Stimulated activated CD4-positive, alpha-beta T cell treated with anti-CD3 and anti-CD28 coated beads, Interleukin-2, amount 100 ng/mL, for 48 hours (primary cell): ENCODE results near the gene SRGAP2C.
"Not testable (repeated sequence)": the region's sequence is repeated elsewhere in the genome, so short reads cannot be mapped to it uniquely, and the experiment has no call there.

Experiments used
- DNase-seq, 2 donors: peaks; one replicate each; pipeline ENCODE4 v3.0.0-alpha.2; 2020

SRGAP2C gene

DNA sequence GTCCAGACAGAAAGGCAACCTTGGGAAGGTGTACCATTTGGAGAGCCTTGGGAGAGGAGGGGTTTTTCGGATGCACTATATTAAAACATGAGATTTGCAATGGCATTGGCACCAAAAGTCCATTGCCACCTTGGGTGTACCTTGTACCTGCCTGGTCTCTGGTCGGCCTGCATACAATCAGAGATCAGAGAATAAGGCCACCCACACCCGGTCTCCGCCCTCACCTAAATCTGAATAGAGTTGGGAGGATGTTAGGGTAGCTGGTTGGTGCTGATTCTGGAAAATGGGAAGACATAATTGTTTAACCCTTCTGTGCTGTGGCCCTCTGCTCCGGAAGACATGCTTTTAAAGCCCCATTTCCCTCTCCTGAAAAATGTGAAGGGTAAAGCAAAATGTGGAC, 3.1 kb downstream of the SRGAP2C start:
- DNase-seq: not testable (repeated sequence)

DNA sequence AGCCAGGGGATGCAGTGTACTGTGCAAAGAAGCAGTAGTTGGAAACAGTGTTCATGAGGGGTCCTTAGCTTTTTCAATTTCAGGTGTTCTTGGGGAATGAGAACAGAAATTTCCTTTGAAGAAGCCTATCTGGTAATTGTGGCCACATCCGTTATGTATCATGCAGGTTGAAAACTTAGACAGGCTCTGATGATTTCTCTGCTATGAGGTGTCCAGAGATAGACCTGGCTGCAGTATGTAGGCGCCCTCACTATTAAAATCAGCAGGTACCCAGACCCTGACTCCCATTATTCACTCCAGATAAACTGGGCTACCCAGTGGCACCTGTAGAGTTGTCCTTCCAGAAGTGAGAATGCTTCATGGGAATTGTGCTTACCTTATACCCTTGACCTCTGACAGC, 7.7 kb downstream of the SRGAP2C start:
- not testable (repeated sequence) for DNase-seq

DNA sequence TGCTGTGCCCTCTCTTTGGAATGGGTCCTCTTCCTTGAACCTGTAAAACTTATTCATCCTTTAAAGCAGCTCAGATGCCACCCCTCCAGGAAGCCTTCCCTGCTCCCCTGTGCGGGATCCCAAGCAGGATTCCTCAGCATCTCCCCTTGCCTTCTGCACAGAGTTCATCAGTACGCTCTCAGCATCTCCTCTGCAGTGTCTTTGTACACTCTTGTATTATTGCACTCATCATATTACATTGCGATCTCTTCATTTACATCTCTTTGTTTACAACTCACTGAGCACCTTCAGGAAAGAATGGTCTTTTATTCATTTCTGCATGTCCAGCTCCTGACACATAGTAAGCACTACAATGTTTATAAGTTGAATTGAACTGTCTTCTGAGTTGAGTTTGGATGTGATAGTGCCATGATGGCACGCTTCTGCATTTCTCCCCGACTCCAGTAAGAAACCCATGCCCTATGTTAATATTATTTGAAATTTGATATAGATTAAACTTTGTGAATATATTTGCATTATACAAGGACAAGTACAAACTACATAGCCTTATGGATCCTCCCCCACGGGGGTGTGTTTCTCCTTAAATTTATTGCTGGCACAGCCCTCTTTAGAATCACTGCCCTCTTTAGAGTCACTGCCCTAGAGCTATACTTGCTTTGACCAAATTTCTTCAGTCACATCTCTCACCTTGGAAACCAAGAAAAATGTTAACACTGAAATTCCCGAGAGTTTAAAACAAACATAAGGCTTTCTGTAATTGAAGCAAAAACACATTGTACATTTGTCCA, 12.5 kb downstream of the SRGAP2C start:
- not testable (repeated sequence) for DNase-seq

DNA sequence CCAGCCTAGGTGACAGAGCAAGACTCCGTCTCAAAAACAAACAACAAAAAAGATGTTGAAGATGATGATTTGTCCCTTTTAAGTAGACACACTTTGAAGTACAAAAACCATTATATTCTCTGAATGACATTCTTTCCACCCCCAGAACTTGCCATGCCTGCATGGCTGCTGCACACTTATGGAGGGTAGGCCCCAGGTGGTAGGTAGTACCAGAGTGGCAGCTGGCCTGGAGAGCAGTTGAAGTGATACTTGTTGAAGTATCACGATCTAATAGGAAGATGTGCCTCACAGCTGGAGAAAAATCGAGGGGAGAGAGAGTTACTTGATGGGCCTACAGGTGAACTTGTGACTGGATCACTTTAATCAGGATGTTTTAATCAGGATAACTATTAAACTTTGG, 15.0 kb downstream of the SRGAP2C start:
- not testable (repeated sequence) for DNase-seq

DNA sequence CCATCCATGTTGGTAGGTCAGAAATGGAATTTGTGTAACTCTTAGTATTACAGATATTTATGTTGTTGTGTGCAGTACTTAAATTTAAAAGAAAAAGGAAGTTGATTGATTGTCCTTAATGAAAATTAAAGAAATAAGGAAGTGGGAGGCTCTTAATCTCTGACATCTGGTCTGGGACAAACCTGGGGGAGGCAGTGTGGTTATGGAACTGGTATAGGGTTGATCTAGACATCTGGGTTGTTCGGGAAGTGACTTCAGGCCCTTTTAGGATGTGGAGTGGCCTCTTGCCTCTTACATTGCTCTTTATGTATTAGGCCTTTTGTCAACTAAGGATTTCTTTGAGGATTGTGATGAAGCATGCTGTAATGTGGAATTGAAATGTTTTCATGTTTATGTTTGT, 15.5 kb downstream of the SRGAP2C start:
- not testable (repeated sequence) for DNase-seq

DNA sequence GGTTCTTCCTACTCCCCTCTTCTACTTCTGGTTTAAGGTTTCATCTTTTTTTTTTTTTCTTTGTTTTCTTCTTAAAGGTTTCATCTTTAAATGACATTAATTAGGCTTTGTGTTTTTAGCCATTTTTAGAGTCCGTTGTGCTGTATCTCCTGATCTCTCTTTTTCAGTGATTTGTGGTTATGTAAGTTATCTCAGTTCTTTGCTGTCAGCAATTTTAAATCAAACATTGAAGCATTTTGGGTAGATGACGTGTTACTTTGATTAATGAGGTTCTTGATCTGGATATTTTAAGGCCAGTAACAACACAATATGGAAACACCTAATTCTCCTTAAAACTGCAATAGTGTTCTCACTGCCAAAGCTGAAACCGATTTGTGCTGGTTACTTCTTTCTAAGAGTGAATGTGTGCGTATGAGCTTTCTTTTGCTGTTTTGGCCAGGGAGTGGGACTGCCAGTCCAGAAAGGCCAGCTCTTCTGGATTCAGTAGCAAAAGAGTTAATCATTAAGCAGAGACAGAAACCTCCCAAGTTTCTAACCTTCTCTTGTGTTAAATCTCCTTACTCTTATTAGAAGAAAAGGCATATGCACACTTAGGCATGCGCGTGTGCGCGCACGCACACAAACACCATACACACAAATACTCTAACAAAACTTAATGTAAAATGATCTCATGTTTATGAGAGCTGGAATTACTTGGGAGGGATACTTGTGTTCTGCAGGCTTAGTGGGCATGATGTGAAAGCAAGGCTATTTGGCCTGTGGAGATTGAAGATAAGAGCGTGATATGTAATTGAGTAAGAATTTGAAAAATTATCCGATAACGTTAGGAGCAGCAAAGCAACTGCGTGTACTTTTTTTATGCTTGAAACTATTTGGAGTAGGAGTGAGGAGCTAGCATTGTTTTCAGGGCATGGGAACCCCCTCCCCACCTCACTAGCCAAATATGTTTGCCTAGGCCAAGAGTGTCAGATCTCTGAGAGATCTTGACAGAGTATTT, 16.5 kb downstream of the SRGAP2C start:
- not testable (repeated sequence) for DNase-seq

DNA sequence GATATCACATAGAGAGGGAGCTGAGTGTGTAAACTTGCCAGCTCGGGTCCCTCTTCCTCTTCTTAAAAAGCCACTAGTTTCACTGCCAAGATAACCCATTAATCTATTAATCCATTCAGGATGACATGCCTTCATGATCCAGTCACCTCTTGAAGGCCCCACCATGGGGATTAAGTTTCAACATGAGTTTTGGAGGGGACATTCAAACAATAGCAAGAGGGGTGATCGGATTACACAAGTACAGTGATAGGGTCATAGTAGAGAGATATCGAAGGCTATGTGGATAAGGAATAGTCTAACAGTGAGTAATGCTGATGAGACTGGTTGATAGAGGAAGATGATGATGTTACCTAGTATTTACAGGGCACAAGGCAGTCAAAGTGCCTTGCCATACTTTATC, 18.2 kb downstream of the SRGAP2C start:
- DNase-seq: not testable (repeated sequence)

DNA sequence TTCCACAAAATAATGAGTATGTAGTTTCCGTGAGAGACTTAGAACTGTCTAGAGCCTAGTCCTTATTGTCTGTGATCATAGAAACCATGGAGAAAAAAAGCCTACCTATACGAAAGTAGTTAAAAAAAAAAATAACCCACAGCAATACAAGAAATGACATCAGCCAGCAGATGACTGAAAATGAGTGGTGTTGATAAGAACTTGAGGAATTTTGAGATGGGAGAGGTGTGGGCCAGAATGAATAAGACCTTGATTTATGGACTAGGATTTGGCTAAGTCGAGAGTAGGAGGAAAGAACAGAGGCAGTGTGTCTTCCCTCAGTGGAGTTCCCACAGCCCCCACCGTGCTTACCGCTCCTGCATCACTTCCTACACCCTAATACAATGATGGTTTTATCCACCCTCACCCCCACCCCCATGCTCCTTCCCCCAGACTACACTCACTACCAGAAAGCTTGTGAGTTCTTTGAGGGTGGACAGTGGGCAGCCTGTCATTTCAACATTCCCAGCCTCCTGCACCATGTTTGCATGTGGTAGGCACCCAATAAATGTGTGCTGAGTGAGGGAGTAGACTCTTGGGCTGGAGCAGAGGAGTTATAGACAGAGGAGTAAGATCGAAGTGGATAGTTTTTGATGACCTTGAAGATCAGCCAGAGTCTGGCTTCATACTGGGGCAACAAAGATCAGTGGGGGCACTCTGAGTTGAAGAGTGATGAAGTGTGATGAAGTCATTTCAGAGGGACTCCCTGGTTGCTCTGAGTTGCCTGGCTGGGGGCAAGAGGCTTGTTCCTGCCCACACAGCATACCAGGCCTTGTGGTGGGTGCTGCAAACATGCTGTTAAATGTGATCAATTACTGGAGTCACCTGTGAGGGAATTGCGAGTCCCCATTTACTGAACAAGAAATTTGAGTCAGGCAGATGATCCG, 21.3 kb downstream of the SRGAP2C start:
- DNase-seq: not testable (repeated sequence)

DNA sequence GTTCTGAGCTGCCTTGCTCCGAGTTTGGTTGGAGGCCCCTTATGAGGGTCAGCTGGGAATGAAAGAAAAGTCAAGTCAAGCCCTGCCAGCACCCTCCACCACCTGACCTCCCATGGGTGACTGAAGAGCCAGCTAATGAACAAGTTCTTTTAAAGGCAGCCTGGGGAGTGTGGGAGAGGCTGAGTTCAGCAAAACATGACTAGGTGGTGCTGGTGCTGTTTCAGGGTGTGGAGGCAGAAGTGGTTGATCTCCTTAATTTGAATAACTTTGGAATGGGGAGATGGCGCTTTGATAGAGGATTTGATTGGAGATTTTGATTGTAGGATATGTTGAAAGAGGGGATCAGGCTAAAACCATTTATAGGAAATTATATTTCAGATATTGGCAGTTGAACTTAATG, 22.6 kb downstream of the SRGAP2C start:
- not testable (repeated sequence) for DNase-seq

DNA sequence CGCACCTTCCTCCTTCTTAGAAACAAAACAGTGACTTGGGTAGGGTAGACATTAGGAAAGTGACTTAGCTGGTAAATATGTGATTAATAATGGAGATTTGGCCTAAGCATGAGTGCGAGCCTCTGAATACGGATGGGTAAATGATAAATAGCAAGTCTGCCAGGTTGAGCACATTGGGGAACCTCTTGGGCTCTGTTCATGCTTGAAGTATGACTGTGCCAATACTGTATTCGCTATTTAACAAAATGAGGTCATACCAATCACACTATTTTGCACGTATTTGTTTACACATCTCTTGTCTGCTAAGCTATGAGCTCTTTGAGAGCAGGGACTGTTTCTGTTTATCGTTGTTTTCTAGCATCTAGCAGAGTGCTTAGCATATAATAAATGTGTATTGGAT, 23.6 kb downstream of the SRGAP2C start:
- DNase-seq: not testable (repeated sequence)

DNA sequence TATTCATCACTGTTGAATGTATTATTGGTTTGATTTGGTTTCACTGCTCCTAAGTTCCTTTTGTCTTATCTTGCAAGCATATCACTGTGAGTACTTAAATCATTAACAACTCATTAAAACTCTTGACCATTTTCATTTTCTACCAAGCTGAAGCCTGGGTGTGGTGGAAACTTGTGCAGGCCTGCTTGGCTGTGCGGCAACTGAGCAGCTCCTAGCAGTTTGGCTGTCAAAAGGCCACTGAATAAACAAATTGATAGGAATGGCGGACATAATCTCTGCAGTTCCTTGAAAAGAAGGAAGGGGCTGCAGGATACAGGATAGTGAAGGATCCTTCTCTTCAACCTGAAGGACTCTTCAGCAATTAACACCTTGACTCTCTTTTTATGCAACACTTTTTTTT, 26.0 kb downstream of the SRGAP2C start:
- not testable (repeated sequence) for DNase-seq

DNA sequence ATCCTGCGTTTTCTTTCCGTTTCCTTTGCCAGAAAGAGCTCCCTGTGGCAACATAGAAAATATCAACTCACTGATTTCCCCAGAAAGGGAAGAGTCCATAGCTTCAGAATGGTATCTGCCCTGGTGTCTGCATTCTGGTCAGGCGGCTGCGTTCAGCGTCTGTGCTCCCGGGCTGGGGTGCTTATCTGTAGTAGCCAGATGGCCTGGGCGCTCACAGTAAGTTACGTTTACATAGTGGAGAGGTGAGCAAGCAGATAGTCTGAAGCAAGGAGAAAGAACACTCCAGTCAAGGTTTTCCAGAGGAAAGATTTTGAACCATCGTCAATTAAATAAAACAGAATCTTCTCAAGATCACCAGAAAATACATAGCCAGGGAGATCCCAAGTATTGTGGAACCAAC, 28.7 kb downstream of the SRGAP2C start:
- DNase-seq: not testable (repeated sequence)

DNA sequence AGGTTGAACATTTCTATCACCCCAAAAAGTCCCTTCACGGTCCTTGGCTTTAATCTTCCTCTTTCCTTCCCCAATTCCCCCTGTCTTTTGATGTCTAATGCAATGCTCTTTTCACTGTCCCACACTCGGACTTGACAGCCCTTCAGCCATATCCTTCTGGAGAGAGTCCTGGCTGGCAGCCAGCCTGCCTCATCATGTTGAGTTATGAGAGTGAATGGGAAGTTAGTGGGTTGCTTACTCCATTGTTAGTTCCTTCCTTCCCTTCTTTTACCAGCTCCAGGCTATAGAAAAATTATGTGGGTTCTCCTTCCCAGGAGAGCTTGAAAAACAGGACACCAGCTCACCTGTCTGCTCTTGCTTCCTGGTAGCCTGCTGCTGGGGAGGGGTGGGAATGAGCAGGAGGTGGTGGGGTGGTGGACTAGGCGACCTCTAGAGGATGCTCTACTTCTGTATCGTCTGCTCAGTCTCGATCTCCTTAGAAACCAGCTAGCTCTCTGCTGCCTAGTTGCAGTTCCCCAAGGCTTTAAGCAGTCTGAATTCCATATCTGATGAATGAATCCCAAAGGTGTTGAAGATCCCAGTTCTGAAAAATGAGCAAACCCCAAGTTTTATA, 29.9 kb downstream of the SRGAP2C start:
- DNase-seq: not testable (repeated sequence)

DNA sequence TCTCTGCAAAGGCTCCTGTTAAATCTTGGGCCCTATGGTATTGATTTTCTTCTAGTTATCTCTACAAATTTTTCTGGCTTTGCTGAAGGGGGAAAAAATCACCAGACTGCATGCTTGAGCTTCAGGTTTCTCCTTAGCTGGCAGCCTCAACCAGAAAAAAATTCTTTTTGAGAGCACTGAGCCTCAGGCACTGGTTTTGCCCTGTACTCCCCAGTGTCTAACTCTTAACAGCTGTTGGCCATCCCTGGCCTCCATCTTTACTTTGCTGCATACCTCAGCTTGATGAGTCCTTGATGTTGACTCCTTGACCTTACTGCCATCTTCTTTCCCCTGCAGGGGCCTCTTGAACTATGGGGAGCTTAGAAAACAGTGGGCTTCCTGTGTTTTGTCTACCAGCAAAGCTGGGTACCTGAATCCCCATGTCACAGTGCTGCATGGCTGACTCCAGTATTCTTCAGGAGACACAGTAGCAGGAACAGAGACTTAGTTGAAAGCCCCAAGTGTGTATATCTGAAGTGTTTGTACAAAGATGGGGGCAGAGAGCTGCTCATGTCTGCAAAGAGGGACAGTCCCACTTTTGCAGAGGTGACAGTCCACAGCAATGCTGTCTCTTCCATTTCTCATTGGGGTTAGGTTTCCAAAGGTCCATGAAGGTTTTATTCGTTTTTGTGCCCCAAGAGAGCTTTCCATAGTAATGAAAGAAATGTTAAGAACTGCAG, 31.1 kb downstream of the SRGAP2C start:
- DNase-seq: not testable (repeated sequence)

DNA sequence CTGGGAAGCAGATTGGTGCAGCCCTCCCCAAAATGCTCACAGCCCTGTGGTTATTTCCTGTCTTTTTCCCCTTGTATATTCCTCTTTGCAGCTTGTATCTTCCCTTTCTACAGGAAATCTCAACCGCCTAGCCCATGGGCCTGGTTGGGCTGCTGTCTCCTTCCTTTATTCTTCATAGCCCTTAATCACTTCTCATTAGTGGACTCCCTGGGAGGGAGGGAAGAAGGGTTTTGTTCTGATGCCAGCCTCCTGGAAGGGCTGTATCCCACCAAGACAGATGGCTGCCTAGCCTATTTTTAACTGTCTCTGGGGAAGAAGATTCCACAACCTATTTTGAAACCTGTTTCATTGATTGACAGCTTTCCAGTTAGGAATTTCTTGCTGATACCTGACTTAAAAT, 31.9 kb downstream of the SRGAP2C start:
- DNase-seq: not testable (repeated sequence)

DNA sequence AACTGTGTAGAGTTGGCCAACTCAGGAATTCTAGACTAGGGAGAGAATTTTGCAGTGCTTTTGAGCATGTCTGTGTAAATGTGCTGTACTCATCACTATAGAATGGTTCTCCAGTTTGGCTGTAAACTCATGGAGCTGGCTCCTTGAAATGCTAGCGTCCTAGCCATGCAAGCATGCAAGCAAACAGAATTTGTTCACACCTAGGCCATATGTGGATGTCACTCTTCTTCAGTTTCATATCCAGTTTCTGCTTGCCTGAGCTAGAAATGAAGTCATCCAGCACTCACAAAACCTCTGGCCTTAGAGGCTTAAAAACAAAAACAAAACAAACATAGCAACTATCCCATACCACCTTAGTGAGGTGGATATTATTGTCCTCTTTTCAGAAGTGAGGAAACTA, 37.0 kb downstream of the SRGAP2C start:
- not testable (repeated sequence) for DNase-seq

DNA sequence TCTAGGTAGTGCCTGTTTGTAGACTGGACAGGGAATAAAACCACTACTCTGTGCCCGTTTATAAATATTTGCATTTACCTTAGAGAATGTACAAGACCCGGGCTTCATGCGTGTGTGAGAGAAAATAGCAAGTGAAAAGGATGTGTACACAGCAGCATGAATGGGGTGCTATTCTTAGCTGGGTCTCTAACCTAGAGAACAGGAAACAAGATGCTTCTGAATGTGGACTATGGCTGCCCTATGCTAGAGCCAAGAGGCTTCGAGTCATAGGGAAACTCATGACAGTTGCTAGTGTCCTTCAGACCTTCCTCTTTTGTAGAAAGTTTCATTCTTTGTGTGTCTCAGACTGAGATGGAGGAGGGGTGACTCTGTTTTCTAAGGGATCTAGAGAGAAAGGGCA, 39.9 kb downstream of the SRGAP2C start:
- DNase-seq: not testable (repeated sequence)

DNA sequence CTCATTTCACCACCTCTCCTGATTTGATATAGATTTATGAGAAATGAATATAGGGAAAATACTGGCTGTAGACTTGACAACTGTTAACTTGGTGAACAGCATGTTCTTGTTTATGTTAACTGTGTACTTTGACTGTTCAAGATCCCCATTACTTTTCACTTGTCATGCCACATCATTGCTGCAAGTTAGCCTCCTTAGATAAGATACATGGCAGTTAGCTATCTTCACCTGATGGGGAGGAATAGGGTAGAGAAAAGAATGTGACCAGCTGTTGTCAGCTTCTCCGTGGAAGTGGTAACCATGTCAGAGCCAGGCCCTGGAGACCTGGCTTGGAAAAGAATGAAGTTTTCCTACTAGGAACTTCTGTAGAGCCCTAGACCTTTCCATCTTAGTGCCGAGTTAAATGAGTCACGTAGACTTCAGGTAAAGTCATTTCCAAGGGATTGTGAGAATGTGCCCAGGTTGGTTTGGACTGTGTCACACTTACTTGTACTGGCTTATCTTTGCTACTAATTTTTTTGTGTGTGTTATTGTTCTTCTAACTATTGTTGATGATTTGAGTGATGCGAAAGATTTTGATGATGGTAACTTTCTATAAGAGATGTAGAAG, 41.6 kb downstream of the SRGAP2C start:
- not testable (repeated sequence) for DNase-seq

DNA sequence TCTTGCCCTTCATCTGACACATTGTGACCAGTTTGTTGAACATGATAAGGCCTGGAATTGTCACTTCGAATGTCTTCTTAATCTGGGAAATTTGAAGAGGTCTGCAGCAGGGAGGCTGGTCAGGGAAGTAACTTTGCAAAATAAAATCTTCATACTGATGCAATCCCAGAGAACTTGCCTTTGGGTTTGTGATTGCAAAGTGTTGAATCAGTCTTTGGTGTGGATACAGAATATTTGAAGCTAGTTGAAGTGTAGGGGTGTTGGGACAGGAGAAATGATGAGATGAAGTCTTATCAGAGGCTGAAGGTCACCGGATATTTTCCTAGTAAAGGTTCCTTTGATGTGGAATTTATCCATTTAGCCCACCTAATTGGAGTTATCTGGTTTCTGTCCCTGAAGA, 42.1 kb downstream of the SRGAP2C start:
- not testable (repeated sequence) for DNase-seq

DNA sequence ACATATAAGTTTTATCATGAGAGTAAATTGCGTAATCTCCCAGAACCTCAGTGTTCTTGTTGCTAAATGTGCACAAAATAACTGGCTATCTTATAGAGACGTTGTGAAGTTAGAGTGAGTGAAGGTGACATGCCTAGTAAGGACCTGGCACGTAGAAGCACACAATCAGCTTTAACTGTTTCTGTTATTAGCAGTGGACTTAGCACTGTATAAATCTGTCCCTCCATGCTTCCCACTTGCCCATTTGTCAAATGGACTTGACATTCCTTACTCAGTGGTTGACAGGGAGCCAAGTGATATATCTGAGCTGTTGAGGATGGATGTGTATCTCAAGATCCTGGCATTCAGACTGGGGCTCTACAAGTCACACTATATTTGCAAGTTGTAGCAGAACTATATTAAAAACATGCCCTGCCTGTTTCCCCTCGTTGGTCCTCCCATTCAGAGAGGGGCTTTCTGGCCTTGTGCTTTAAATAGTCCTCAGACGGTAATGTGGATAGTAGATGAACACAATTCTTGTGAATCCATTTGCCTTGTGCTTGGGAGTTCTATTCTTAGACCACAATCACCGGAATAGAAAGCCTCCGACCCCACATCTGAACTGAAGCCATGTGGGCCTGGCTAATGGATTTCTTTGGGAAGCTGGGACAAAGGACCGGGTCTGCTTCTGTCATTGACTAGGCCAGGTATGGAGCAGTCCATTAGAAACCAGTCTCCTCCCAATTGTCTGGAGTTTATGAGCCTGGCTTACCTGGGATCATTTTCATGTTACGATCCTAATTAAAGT, 43.0 kb downstream of the SRGAP2C start:
- DNase-seq: not testable (repeated sequence)
